Measurements from ENCODE around the gene TAAR6. TPM values are rescaled to one million over a fixed set of nuclear protein-coding genes. Genes with fewer than 3 reads are reported as not detected.

Gene TAAR6
- total and polyA plus RNA-seq, 2 of the 8 experiments (the other 6 are each of a cell fraction or from before 2014, with no cell fraction given), result 0.06 TPM; not detected in 1

DNA sequence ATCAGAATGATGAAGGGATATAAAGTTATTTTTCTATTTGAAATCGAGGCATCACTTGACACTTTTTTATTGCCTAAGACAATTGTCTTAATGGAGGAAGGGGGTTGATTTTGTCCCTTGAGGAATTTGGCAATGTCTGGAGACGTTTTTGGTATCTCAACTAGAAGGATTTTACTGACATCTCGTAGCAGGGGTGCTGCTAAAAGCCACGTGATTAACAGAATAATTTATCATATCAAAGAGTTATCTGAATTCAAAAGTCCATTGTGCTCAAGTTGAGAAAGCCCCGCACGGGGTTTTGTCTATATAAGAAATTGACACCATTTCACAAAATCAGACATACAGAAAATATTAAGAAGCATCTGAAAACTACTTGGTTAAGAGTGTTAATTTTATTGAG, 1.5 kb upstream of the TAAR6 start:
- Histone ChIP-seq H3K4me3 (ENCODE audit: extremely low read depth in 1 of 4, insufficient read depth in 2 of 4, low read depth in 3 of 4, low read length in 4 of 4) (no peak overlapping the region), H3K18ac (ENCODE audit: extremely low read depth, low read length) (no peak overlapping the region), H4K20me1 (replicated peaks in 1 of 2; ENCODE audit: control insufficient read depth in 1 of 2, insufficient read depth in 2 of 2, low read length in 2 of 2) (no peaks in the 10 kb centered on the region), H3K23ac (ENCODE audit: insufficient read length) (no peak overlapping the region), H3K79me2 (ENCODE audit: control insufficient read depth in 1 of 2, insufficient read depth in 2 of 2, low read length in 2 of 2) (no peaks in the 10 kb centered on the region), H2BK15ac (ENCODE audit: low read length) (no peak overlapping the region), H4K5ac (ENCODE audit: insufficient read length, low read depth, low read length) (no peak overlapping the region), H3K9ac (replicated peaks in 1 of 4; ENCODE audit: extremely low read depth in 1 of 4, low read depth in 3 of 4, low read length in 3 of 4) (no peak overlapping the region), H3K23me2 (ENCODE audit: low read depth, low read length) (no peaks in the 10 kb centered on the region), H2BK12ac (ENCODE audit: low read depth, low read length) (no peak overlapping the region), H4K8ac (ENCODE audit: extremely low read depth, insufficient read depth, low read length) (no peak overlapping the region), H3K27me3 (replicated peaks in 1 of 4; ENCODE audit: control insufficient read depth in 3 of 4, extremely low read depth in 1 of 4, insufficient read depth in 3 of 4, low read length in 3 of 4) (no peaks in the 10 kb centered on the region), H3K36me3 (ENCODE audit: control insufficient read depth in 2 of 4, insufficient read depth in 4 of 4, low read length in 3 of 4) (no peaks in the 10 kb centered on the region), H3K4me1 (replicated peaks in 1 of 4; ENCODE audit: control insufficient read depth in 3 of 4, insufficient read depth in 4 of 4, low read length in 3 of 4) (peaks cover 0 to 6% (median 1%) of the 10 kb centered on the region in 4 experiments; a peak in 5 of 7 replicates), H3K9me3 (ENCODE audit: insufficient read depth in 2 of 2, low read depth in 1 of 2, low read length in 1 of 2) (no peaks in the 10 kb centered on the region), H3K27ac (ENCODE audit: low read depth, low read length) (no peak overlapping the region), H3K4me2 (ENCODE audit: insufficient read depth in 1 of 2, low read depth in 2 of 2, low read length in 2 of 2) (no peak overlapping the region), H3K4ac (replicated peaks; ENCODE audit: insufficient read length, low read depth, low read length) (no peak overlapping the region), H4K91ac (replicated peaks; ENCODE audit: insufficient read length, low read length) (no peak overlapping the region), H2BK120ac (replicated peaks; ENCODE audit: low read depth, low read length) (no peak overlapping the region), H2AFZ (ENCODE audit: low read length) (no peak overlapping the region), H2AK5ac (ENCODE audit: low read depth, low read length) (no peak overlapping the region), H3K14ac (ENCODE audit: insufficient read length) (no peak overlapping the region), H3K79me1 (ENCODE audit: low read depth, low read length) (no peaks in the 10 kb centered on the region), H3K56ac (replicated peaks; ENCODE audit: insufficient read length, low read depth, low read length) (no peak overlapping the region), H2BK5ac (ENCODE audit: low read depth, low read length) (no peak overlapping the region), H2BK20ac (ENCODE audit: low read length) (no peak overlapping the region)
- FAIRE-seq (no peak), DNase-seq (ENCODE audit: low read depth in 1 of 2, low spot score in 2 of 2) (no peak)
- ChIA-PET POLR2A (ENCODE audit: partially characterized antibody) (no interaction called here), CTCF (ENCODE audit: partially characterized antibody) (no interaction called here)
- no peak for TF ChIP-seq USF2 (IDR thresholded peaks at IDR 0.05; ENCODE audit: low read length)
- WGBS, 2 experiments (ENCODE audit: extremely low coverage in 1 of 2, insufficient coverage in 1 of 2, insufficient read length in 1 of 2, insufficient replicate concordance in 2 of 2, low coverage in 1 of 2, low lambda C conversion rate in 2 of 2, missing lambda C conversion rate in 1 of 2), result 72% methylated on average over 6 of the region's 6 CpGs; no CpG with 5 or more reads in 1 of the 2 experiments
